Measurements from ENCODE around the gene CFAP141. TPM values are rescaled to one million over a fixed set of nuclear protein-coding genes. Genes with fewer than 3 reads are reported as not detected.

Gene CFAP141
- total RNA-seq, 1 donor from 2014 or later = not detected

DNA sequence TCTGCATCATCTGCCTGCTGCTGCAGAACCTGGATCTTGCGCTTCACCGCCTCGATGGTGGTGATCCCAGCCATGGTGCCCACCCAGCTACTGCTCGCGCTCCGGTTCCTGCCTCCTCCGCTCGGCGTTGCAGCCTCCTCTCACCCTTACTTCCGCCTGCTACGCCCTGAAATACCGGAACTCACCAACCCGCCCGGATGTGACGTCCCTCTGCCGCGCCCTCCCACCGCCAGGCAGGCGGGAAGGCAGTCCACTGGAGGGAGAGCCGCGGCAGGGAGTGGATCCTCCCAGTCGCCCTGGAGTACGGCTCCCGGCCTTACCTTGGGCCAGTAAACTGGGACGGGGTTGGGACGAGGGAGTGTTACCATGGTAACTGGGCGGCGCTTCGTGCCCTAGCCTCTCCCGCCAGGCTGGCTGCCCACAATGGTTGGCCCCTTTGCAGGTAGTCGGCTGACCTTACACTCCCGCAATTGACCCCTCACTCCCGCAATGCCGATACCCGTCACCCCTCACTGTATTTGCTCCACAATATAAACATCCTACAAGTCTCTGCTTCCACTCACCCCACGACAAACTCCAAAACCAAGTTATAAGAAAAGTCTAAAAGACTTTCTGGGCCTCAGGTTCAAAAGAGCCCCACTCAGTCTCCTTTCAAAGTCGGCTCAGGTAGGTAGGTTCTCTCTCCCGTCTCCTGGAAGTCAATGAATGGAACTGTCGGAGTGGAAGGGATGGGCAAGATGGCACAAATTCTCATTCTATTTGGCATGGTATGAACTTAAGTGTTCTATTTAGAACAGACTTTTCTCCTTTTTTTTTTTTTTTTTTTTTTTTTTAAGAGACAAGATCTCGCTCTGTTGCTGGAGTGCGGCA is 22.9 kb downstream of the CFAP141 start:
- no peaks in the 10 kb centered on the region for H3K9me3 Mint-ChIP-seq
- H3K9me3 ChIP-seq (ENCODE audit: low read depth) = no peaks in the 10 kb centered on the region
- peak overlapping the region; percentile 76 for H3K9ac ChIP-seq
- H3K27ac ChIP-seq = peak overlapping the region; percentile 79
- peaks cover 2% of the 10 kb centered on the region for H3K27me3 Mint-ChIP-seq (ENCODE audit: insufficient read depth, low read depth)
- H3K4me1 ChIP-seq = peaks cover 50% of the 10 kb centered on the region
- H3K27me3 ChIP-seq = no peaks in the 10 kb centered on the region
- H2AFZ ChIP-seq (replicated peaks) = peak overlapping the region; percentile 4
- peaks cover 46% of the 10 kb centered on the region for H4K20me1 ChIP-seq (ENCODE audit: low read depth)
- peaks cover 46% of the 10 kb centered on the region for H3K79me2 ChIP-seq (ENCODE audit: low read depth)
- DNase-seq (ENCODE audit: low spot score) = peak; percentile 99
- peak overlapping the region; percentile 84 for H3K4me3 ChIP-seq
- peak overlapping the region; percentile 98 for H3K27ac Mint-ChIP-seq
- H3K4me2 ChIP-seq = peak overlapping the region; percentile 95
- peaks cover 61% of the 10 kb centered on the region for H3F3A ChIP-seq (ENCODE audit: low read depth)
- peak overlapping the region; percentile 100 for H3K4me3 Mint-ChIP-seq
- TF ChIP-seq CTCF (IDR thresholded peaks at IDR 0.05) (no peak), EZH2phosphoT487 (IDR thresholded peaks at IDR 0.05) (no peak), EZH2 (IDR thresholded peaks at IDR 0.05) (no peak)
- H3K4me1 Mint-ChIP-seq = peaks cover 59% of the 10 kb centered on the region
- no peaks in the 10 kb centered on the region for H3K36me3 ChIP-seq
- peaks cover 8% of the 10 kb centered on the region for H3K36me3 Mint-ChIP-seq

DNA sequence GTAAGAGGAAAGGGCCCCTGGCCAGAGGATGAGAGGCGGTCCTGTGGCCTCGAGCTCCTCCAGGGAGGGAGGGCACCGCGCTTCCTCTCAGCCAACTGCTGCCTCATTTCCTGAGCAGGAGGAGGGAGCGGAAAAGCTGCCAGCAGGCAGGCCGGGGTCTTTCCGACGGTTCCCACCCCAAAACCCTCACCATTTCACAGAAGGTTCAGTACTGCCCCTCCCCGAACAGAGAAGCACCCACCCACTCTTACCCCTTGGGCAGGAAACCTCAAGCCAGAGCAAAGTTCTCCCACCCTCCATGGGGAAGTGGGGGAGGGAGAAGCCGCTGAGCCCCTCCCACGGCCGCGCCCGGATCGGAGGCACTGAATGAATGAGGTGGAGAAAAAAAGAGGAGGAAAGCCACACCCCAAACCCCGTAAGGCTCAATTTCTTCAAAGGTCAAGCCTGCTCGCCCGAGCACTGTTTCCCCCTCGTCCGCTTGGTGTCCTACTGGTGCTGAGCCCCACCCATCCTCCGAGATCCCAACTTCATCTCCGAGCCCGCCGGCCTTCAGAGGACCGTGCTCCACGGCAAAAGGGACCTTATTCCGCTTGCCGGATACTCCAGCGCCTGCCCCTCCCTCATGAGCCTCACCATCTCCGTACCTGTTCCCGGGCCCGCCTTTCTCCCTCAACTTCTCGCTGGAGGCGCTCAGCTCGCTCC is 23.6 kb downstream of the CFAP141 start:
- peak overlapping the region; percentile 98 for H3K27ac Mint-ChIP-seq
- peak overlapping the region; percentile 84 for H3K4me3 ChIP-seq
- H3F3A ChIP-seq (ENCODE audit: low read depth) = peaks cover 62% of the 10 kb centered on the region
- H3K4me1 Mint-ChIP-seq = peaks cover 67% of the 10 kb centered on the region
- H3K27me3 Mint-ChIP-seq (ENCODE audit: insufficient read depth, low read depth) = peaks cover 2% of the 10 kb centered on the region
- no peaks in the 10 kb centered on the region for H3K9me3 Mint-ChIP-seq
- TF ChIP-seq EZH2phosphoT487 (IDR thresholded peaks at IDR 0.05) (no peak), EZH2 (IDR thresholded peaks at IDR 0.05) (no peak), CTCF (IDR thresholded peaks at IDR 0.05) (no peak)
- no peaks in the 10 kb centered on the region for H3K27me3 ChIP-seq
- H2AFZ ChIP-seq (replicated peaks) = no peak overlapping the region
- DNase-seq (ENCODE audit: low spot score) = peak; percentile 65
- peaks cover 53% of the 10 kb centered on the region for H3K79me2 ChIP-seq (ENCODE audit: low read depth)
- H3K36me3 ChIP-seq = no peaks in the 10 kb centered on the region
- H3K9me3 ChIP-seq (ENCODE audit: low read depth) = no peaks in the 10 kb centered on the region
- peaks cover 58% of the 10 kb centered on the region for H3K4me1 ChIP-seq
- peak overlapping the region; percentile 76 for H3K9ac ChIP-seq
- H4K20me1 ChIP-seq (ENCODE audit: low read depth) = peaks cover 53% of the 10 kb centered on the region
- peak overlapping the region; percentile 79 for H3K27ac ChIP-seq
- peak overlapping the region; percentile 95 for H3K4me2 ChIP-seq
- H3K4me3 Mint-ChIP-seq = peak overlapping the region; percentile 100
- peaks cover 8% of the 10 kb centered on the region for H3K36me3 Mint-ChIP-seq

DNA sequence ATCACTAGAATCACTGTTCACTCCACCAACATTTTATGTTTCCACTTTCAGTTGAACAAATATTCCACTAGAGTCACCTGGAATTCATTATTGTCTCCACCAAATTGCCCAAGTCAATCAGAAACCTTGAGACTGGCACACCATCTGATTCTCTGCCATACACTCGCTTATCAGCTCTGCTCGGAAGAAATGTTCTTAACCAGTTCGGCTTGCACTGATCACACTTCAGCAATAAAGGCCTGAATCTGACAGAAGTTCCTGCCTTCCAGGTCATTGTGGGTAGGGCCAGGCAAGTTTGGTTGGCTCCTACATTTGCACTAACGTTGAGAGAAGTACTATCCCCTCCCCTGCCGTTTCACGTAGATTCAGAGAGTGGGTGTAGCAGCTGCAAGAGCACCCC is 24.2 kb downstream of the CFAP141 start:
- H3K27me3 Mint-ChIP-seq (ENCODE audit: insufficient read depth, low read depth) = peaks cover 3% of the 10 kb centered on the region
- TF ChIP-seq EZH2phosphoT487 (IDR thresholded peaks at IDR 0.05) = no peak
- no peak for TF ChIP-seq CTCF (IDR thresholded peaks at IDR 0.05)
- no peak for TF ChIP-seq EZH2 (IDR thresholded peaks at IDR 0.05)
- H3K4me3 ChIP-seq = peak overlapping the region; percentile 84
- H3F3A ChIP-seq (ENCODE audit: low read depth) = peaks cover 60% of the 10 kb centered on the region
- DNase-seq (ENCODE audit: low spot score) = no peak
- H3K27ac ChIP-seq = peak overlapping the region; percentile 79
- H2AFZ ChIP-seq (replicated peaks) = no peak overlapping the region
- H3K4me1 Mint-ChIP-seq = peaks cover 71% of the 10 kb centered on the region
- H3K36me3 Mint-ChIP-seq = peaks cover 10% of the 10 kb centered on the region
- peak overlapping the region; percentile 100 for H3K4me3 Mint-ChIP-seq
- peak overlapping the region; percentile 76 for H3K9ac ChIP-seq
- peak overlapping the region; percentile 95 for H3K4me2 ChIP-seq
- no peaks in the 10 kb centered on the region for H3K36me3 ChIP-seq
- peak overlapping the region; percentile 92 for H3K27ac Mint-ChIP-seq
- H3K9me3 Mint-ChIP-seq = no peaks in the 10 kb centered on the region
- peaks cover 59% of the 10 kb centered on the region for H3K79me2 ChIP-seq (ENCODE audit: low read depth)
- H3K9me3 ChIP-seq (ENCODE audit: low read depth) = no peaks in the 10 kb centered on the region
- H4K20me1 ChIP-seq (ENCODE audit: low read depth) = peaks cover 59% of the 10 kb centered on the region
- H3K4me1 ChIP-seq = peaks cover 58% of the 10 kb centered on the region
- no peaks in the 10 kb centered on the region for H3K27me3 ChIP-seq
